GM18858 (cell line): ENCODE data around the gene SLC10A3.

Experiments
- ATAC-seq: cut with Tn5 transposase; IDR thresholded peaks from one replicate; pipeline ENCODE4 v1.9.1; 2021; ENCODE audit not compliant: unreplicated experiment

SLC10A3 gene, protein sequence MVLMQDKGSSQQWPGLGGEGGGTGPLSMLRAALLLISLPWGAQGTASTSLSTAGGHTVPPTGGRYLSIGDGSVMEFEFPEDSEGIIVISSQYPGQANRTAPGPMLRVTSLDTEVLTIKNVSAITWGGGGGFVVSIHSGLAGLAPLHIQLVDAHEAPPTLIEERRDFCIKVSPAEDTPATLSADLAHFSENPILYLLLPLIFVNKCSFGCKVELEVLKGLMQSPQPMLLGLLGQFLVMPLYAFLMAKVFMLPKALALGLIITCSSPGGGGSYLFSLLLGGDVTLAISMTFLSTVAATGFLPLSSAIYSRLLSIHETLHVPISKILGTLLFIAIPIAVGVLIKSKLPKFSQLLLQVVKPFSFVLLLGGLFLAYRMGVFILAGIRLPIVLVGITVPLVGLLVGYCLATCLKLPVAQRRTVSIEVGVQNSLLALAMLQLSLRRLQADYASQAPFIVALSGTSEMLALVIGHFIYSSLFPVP

GRCh38 chrX:154490414-154491083 lies at the start of gene SLC10A3:
Gene SLC10A3 (minus strand): TSS chrX:154490629. CDS start chrX:154488940, 1,689 bp downstream.
- ATAC-seq: peak; percentile 67

- ATAC-seq: no peak
These were observed 48.6 kb upstream of the SLC10A3 start for GRCh38 chrX:154539077-154539476.

DNA sequence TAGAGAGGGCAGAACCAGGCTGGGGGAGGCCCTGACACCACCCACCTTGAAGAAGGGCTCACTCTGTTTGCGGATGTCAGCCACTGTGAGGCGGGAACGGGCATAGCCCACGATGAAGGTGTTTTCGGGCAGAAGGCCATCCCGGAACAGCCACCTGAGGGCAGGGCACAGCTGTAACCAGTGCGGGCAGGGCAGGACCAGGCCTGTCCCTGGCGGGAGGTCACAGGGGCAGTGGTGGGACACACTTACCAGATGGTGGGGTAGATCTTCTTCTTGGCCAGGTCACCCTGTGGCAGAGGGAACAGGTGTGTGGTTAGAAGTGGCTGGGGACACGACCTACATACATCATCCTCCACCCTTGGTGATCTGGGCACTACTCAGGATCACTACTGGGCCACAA lies 45.5 kb upstream of the SLC10A3 start:
- ATAC-seq: no peak

- peak; percentile 93 for ATAC-seq
These were observed 44.3 kb upstream of the SLC10A3 start for GRCh38 chrX:154534526-154535322.

GRCh38 chrX:154532690-154533089 lies 42.3 kb upstream of the SLC10A3 start:
- ATAC-seq: no peak

DNA sequence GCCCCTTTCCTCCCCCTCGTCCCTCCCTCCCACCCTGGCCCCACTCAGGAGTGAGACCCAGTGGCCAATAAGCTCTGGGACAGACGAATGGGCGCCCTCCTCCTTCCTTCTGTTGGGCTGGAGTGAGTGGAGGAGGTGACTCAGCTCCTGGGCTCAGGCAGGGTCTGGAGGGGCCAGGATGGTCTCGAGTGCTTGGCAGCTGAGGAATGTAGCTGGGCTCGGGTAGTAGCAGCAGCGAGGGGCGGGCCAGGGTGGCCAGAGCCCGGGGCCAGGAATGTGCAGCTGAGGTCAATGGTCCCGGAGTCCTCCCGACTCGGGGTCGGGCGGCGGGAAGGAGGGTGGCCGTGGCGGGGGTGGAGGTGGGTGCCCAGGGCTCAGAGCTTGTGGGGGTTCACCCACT lies 41.2 kb upstream of the SLC10A3 start:
- no peak for ATAC-seq

- ATAC-seq: no peak
These were observed 39.9 kb upstream of the SLC10A3 start for GRCh38 chrX:154530286-154530685.

DNA sequence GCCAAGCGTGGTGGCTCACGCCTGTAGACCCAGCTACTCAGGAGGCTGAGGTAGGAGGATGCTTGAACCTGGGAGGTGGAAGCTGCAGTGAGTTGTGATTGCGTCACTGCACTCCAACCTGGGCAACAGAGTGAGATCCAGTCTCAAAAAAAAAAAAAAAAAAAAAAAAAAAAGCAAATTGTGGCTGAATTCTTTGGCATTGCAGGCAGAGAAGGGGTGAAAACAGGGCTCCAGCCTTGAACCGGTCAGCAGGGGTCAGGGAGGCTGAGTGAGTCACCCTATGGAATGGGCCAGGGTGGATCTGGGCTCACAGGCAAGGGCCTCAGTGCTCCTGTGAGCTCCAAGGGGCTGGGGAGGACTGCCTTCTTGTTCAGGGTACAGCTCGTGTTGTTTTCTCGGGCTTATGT lies 38.8 kb upstream of the SLC10A3 start:
- ATAC-seq: no peak

- ATAC-seq: no peak
These were observed 36.7 kb upstream of the SLC10A3 start for GRCh38 chrX:154526901-154527675.

DNA sequence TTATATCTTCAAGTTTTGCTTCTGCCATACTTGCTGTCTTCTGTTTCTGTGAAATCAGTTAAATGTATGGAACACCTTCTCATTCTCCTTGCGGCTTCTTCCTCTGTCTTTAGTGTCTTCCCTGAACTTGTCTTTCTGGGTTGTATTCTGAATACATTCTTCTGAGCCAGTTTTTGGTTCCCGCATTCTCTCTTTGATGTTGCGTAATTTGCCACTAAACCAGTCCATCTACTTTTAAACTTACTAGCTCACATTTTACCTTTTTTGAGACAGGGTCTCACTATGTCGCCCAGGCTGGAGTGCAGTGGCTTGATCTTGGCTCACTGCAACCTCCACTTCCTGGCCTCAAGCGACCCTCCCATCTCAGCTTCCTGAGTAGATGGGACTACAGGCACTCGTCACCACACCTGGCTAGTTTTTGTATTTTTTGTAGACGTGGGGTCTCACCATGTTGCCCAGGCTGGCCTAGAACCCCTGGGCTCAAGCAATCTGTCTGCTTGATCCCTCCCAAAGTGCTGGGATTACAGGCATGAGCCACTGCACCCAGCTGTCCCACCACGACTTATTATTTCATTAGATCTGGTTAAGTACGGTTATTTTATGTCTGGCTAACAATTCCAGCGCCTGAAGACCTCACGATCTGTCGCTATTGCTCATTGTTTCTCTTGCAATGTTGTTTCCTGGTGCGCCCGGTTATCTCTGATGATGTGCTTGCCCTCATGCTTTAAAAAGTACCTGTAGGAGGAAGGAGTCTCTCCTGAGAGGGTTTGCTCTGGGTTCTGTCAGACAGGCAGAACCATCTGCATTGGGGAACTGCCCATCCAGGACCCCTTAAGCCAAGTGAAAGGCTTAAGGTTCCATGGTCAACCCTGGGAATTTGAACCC lies 35.4 kb upstream of the SLC10A3 start:
- no peak for ATAC-seq

GRCh38 chrX:154519389-154519788 lies 29.0 kb upstream of the SLC10A3 start:
- ATAC-seq: no peak

DNA sequence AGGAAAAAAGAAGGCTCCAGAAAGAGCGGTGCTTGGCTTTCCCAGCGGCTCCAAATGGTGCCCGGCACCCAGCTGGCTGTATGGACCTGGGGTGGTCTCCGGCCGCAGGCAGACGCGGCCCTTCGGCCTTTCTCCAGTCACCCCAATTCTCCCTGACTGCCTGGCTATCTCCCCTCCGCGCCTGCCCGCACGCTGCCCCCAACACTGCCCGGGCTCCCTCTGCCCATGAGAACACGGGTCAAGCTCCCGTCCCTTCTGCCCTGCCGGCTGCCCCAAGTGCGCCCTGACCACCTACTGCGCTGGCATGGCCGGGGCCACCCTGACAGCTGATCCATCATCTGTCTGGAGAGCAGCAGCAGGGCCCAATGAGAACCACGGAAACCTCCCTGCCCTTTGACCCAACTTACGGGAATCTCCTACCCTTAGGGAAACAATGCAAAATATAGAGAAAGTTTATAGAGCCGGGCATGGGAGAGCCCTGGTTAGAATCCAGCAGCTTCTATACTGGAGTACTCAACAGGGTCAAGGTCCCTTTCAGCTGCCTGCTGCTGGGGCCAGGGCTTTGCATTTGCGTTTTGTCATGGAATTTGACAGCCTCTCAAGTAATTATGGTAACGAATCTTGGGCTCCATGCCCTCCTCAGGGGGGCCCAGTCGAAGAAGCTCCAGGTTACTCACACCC lies 26.8 kb upstream of the SLC10A3 start:
- no peak for ATAC-seq

DNA sequence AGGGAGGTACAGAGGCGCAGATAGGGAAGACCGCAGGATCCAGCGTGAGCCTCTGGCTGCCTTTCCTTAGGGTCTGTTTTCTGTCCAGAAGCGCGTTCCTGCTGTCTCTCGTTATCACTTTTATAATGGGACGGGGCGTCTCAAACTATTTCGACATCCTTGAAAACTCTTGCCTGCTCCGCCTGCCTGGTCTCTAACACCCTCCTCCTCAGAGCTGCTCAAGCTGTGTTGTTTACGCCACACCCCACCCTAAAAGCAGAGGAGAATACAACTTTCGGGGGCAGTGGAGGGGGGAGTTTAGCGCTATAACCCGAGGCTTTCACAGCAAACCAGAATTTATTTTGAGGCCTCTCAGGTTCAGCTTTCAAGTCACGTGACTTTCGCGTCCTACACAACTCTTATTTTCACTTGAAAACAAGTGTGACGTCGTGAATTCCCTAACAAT lies 26.2 kb upstream of the SLC10A3 start:
- no peak for ATAC-seq

DNA sequence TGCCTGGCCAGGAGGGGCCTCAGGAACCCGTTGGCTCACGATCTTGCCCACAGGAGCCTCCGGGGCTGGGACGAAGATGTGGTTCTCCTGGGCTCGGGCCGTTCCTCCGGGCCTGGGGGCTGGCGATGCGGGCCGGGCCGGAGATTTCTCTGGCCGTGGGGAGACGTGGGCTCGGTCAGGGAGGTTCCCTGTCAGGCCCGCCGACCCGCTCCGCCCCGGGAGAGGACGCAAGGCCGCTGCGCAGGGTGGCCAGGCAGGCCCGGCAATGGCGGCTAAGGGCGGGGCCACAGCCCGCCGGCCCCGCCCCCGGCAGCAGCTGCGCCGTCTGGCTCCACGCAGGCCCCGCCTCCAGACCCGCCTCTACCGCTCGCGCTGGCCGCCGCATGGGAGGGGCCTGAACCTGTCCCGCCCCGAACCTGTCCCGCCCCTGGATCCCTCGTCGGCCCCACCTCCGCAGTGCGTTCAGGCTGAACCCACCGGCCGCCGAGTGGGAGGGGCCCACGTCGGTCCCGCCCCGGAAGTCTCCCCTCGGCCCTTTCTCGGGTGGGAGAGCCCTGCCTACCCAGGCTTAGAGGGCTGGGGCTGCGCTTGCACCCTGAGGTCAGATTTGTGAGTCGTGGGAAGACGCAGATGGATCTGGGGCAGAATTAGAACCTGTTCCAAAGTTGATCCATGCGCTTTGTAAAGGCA lies 25.7 kb upstream of the SLC10A3 start, which contains the start of gene FAM3A:
FAM3A (minus strand) TSS at position 267 of the 690 bp plus-strand sequence. CDS start 460 bp downstream, outside the sequence.
- peak; percentile 67 for ATAC-seq

GRCh38 chrX:154515090-154515965 lies 24.9 kb upstream of the SLC10A3 start:
- ATAC-seq: no peak

GRCh38 chrX:154513716-154514115 lies 23.3 kb upstream of the SLC10A3 start:
- ATAC-seq: no peak

DNA sequence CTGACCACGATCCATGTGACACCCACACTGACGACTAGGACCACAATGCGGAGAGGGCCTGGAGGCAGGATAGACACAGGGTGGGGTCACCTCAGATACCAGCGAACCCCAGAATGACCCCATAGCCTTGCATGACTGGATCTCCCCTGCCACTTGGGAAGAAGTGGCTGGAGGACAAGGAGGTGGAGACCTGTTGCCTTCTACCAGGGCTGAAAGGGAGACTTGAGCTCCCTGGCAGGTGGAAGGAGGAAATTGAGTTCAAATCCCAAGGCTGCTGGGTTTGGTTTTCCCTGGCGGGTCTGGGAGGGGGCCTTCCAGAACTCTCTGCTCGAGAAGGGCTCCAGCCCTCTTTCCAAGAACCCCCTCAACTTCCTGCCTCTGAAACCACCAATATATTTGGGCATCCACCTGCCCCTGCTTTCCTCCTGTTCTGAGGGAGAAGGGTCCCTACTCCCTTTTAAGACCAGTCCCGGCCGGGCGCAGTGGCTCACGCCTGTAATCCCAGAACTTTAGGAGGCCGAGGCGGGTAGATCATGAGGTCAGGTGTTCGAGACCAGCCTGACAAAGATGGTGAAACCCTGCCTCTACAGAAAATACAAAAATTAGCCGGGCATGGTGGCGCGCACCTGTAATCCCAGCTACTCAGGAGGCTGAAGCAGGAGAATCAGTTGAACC lies 22.6 kb upstream of the SLC10A3 start:
- no peak for ATAC-seq
